Liver (tissue), 9 donors: ENCODE results near the gene AKAP5. TPM values are rescaled to one million over a fixed set of nuclear protein-coding genes. Genes with fewer than 3 reads are reported as not detected.

Experiments
- DNase-seq: peaks from one replicate; pipeline ENCODE4 v3.0.0-alpha.2; 2017; ENCODE audit warnings: low spot score
- H3K27ac ChIP-seq, 2 donors: one replicate each; pipeline ENCODE4 v1.7.0; 2013; ENCODE audit warnings: inconsistent platforms in 2 of 2, low read length in 2 of 2, control low read depth in 1 of 2, low read depth in 1 of 2, mild to moderate bottlenecking in 1 of 2
- H3K27me3 ChIP-seq, 4 donors: one replicate each; pipeline versions ENCODE4 v1.6.1 to v1.7.0; 2013; ENCODE audit warnings: low read length in 3 of 4, inconsistent platforms in 1 of 4, mild to moderate bottlenecking in 1 of 4, moderate library complexity in 1 of 4; ENCODE audit not compliant: control insufficient read depth in 4 of 4, insufficient read depth in 4 of 4
- H3K36me3 ChIP-seq, 4 donors: one replicate each; pipeline versions ENCODE4 v1.6.1 to v1.7.0; 2013; ENCODE audit warnings: low read length in 3 of 4, mild to moderate bottlenecking in 3 of 4, low read depth in 1 of 4, moderate library complexity in 1 of 4; ENCODE audit not compliant: control insufficient read depth in 4 of 4, insufficient read depth in 3 of 4
- H3K4me1 ChIP-seq, 4 donors: one replicate each; pipeline versions ENCODE4 v1.6.1 to v1.7.0; 2013; ENCODE audit warnings: low read length in 3 of 4, mild to moderate bottlenecking in 3 of 4, moderate library complexity in 1 of 4; ENCODE audit not compliant: control insufficient read depth in 4 of 4, insufficient read depth in 4 of 4
- H3K4me3 ChIP-seq, 3 donors: one replicate each; pipeline versions ENCODE4 v1.6.1 to v1.7.0; 2013; ENCODE audit warnings: low read length in 3 of 3, control low read depth in 1 of 3, low read depth in 1 of 3, mild to moderate bottlenecking in 1 of 3
- H3K9ac ChIP-seq, 2 donors: one replicate each; pipeline ENCODE4 v1.7.0; 2013; ENCODE audit warnings: low read length in 2 of 2, mild to moderate bottlenecking in 2 of 2, moderate library complexity in 2 of 2, control low read depth in 1 of 2, low read depth in 1 of 2
- H3K9me3 ChIP-seq, 4 donors: one replicate each; pipeline versions ENCODE4 v1.6.1 to v1.7.0; 2013; ENCODE audit warnings: low read length in 3 of 4; ENCODE audit not compliant: control insufficient read depth in 4 of 4
- EGR1 ChIP-seq, 2 donors: IDR thresholded peaks; 2 replicates each; pipeline ENCODE4 v1.6.1; 2016 to 2018; ENCODE audit warnings: antibody characterized with exemption in 2 of 2, low read depth in 2 of 2
- FOXA2 ChIP-seq: IDR thresholded peaks from 2 replicates; pipeline ENCODE4 v1.6.1; 2016; ENCODE audit warnings: antibody characterized with exemption
- GABPA ChIP-seq, 2 donors: IDR thresholded peaks in 1 of 2; conservative IDR thresholded peaks in 1 of 2; 2 replicates each; pipeline ENCODE4 v1.6.1; 2016; ENCODE audit warnings: antibody characterized with exemption in 2 of 2, mild to moderate bottlenecking in 1 of 2, moderate library complexity in 1 of 2
- HNF4A ChIP-seq, 2 donors: conservative IDR thresholded peaks; 2 replicates each; pipeline ENCODE4 v1.6.1; 2016; ENCODE audit warnings: antibody characterized with exemption in 2 of 2, mild to moderate bottlenecking in 2 of 2
- JUND ChIP-seq, 2 donors: IDR thresholded peaks; 2 replicates each; pipeline ENCODE4 v1.6.1; 2016; ENCODE audit warnings: antibody characterized with exemption in 2 of 2
- MAX ChIP-seq: IDR thresholded peaks from 2 replicates; pipeline ENCODE4 v1.6.1; 2016; ENCODE audit warnings: antibody characterized with exemption
- REST ChIP-seq: IDR thresholded peaks from 2 replicates; pipeline ENCODE4 v1.6.1; 2016; ENCODE audit warnings: antibody characterized with exemption, mild to moderate bottlenecking
- RXRA ChIP-seq, 2 donors: IDR thresholded peaks; 2 replicates each; pipeline ENCODE4 v1.6.1; 2017 to 2018; ENCODE audit warnings: antibody characterized with exemption in 2 of 2, mild to moderate bottlenecking in 1 of 2
- SP1 ChIP-seq: IDR thresholded peaks from 2 replicates; pipeline ENCODE4 v1.6.1; 2018; ENCODE audit warnings: antibody characterized with exemption, mild to moderate bottlenecking
- YY1 ChIP-seq: IDR thresholded peaks from 2 replicates; pipeline ENCODE4 v1.6.1; 2016; ENCODE audit warnings: antibody characterized with exemption, mild to moderate bottlenecking
- WGBS: extraction: QIAGEN DNeasy Blood & Tissue Kit; methylation state at CpG from one replicate; pipeline ENCODE4 v1.1.7; 2013; 5-methylcytosine and 5-hydroxymethylcytosine counted together
- polyA plus RNA-seq, 2 donors: library from polyadenylated mRNA; stranded (reverse) in 1 of 2; unstranded in 1 of 2; fragments of 200-250 nt in 1 of 2; fragments of >200 nt in 1 of 2; fragmentation: Nextera tagmentation in 1 of 2; extraction: Ambion mirVana in 1 of 2; gene quantifications; one replicate each; pipeline versions ENCODE4 v1.2.1 to v1.2.3, GENCODE V29; 2013 to 2015
- total RNA-seq, 2 donors: library from RNA; depleted of rRNA; stranded (reverse); fragments of >200 nt; gene quantifications; one replicate each; pipeline ENCODE4 v1.2.3, GENCODE V29; 2014
- TF ChIP-seq, protein P1 (sequence below): fragments of 150-350 bp; IDR thresholded peaks from 2 replicates; pipeline ENCODE4 v1.5.1; 2017; ENCODE audit warnings: improper control_type of control experiment, low read depth, low read length; ENCODE audit not compliant: missing input control
- TF ChIP-seq, protein P2 (sequence below): IDR thresholded peaks from 2 replicates; pipeline ENCODE4 v1.6.1; 2016; ENCODE audit warnings: antibody characterized with exemption
- donor health status: healthy.
- donor health status: healthy.
- donor health status: healthy.
- donor health status: healthy.
- donor health status: healthy.

AKAP5 gene
- total and polyA plus RNA-seq, 4 donors: 0.07 to 2.3 (median 0.27) TPM

DNA sequence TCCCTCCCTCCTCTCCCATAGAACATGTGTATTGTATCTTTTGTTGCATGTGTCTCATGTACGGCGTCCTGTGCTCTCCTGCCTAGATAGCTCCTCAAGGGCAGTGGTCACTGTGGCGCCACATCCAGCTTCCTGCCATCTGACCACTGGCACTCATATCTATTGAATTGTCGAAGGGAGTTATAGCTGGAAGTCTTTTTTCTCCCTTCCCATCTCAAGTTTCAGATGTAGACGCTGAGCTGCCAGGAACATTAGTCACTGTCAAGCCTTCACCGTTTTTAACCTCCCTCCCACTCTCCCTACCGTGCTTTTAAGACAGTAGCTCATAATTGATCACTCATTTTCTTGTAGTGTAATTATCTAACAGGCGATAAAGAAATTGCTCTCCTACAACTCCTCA is 44.1 kb upstream of the AKAP5 start:
- no peaks in the 10 kb centered on the region for H3K27me3 ChIP-seq
- no peak overlapping the region for H3K9ac ChIP-seq
- H3K36me3 ChIP-seq: peaks cover 16 to 84% (median 81%) of the 10 kb centered on the region in 4 donors
- H3K4me3 ChIP-seq: no peak overlapping the region
- no peaks in the 10 kb centered on the region for H3K4me1 ChIP-seq
- no peak for DNase-seq
- H3K27ac ChIP-seq: no peak overlapping the region
- H3K9me3 ChIP-seq: no peaks in the 10 kb centered on the region
- WGBS: 75% methylated on average over 8 of the region's 8 CpGs
- no peak for TF ChIP-seq YY1

DNA sequence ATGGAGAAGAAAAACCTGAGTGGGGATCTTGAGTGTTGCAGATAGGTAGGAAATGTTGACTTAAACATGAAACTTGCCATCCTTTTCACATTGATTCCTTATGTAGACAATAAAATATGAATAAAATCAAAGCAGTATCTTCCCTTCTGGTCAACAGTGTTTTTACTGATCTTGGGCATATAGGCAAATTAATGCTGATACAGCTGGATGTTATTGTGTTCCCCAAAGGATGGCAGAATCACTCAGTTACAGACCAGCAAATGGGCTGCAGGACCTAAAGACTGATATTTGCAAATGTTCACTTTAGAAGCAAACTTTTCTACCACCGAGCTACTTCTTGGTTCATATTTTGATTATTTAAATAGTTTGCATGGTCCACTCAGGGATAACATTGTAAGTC is 43.3 kb upstream of the AKAP5 start:
- Histone ChIP-seq H3K4me3 (no peak overlapping the region), H3K9me3 (no peaks in the 10 kb centered on the region), H3K27me3 (no peaks in the 10 kb centered on the region), H3K36me3 (peaks cover 15 to 84% (median 78%) of the 10 kb centered on the region in 4 donors), H3K4me1 (no peaks in the 10 kb centered on the region), H3K9ac (no peak overlapping the region), H3K27ac (no peak overlapping the region)
- WGBS: 93% methylated on average over 1 of the region's 1 CpG
- TF ChIP-seq RXRA (IDR thresholded peaks at IDR 0.05): no peak
- TF ChIP-seq, protein P1, sequence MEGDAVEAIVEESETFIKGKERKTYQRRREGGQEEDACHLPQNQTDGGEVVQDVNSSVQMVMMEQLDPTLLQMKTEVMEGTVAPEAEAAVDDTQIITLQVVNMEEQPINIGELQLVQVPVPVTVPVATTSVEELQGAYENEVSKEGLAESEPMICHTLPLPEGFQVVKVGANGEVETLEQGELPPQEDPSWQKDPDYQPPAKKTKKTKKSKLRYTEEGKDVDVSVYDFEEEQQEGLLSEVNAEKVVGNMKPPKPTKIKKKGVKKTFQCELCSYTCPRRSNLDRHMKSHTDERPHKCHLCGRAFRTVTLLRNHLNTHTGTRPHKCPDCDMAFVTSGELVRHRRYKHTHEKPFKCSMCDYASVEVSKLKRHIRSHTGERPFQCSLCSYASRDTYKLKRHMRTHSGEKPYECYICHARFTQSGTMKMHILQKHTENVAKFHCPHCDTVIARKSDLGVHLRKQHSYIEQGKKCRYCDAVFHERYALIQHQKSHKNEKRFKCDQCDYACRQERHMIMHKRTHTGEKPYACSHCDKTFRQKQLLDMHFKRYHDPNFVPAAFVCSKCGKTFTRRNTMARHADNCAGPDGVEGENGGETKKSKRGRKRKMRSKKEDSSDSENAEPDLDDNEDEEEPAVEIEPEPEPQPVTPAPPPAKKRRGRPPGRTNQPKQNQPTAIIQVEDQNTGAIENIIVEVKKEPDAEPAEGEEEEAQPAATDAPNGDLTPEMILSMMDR: no peak
- no peak for TF ChIP-seq MAX
- no peak for TF ChIP-seq SP1
- TF ChIP-seq YY1: no peak
- no peak for TF ChIP-seq FOXA2
- DNase-seq: no peak

- Histone ChIP-seq H3K27ac (no peak overlapping the region), H3K36me3 (peaks cover 12 to 84% (median 78%) of the 10 kb centered on the region in 4 donors), H3K9me3 (no peaks in the 10 kb centered on the region), H3K4me1 (no peaks in the 10 kb centered on the region), H3K27me3 (no peaks in the 10 kb centered on the region), H3K4me3 (no peak overlapping the region), H3K9ac (no peak overlapping the region)
- TF ChIP-seq GABPA (IDR thresholded peaks at IDR 0.05 in 1 of 2, conservative IDR thresholded peaks at IDR 0.05 in 1 of 2) (no peak), YY1 (no peak), FOXA2 (no peak), REST (no peak), HNF4A (conservative IDR thresholded peaks at IDR 0.05) (no peak), EGR1 (IDR thresholded peaks at IDR 0.05; ENCODE audit: low read depth in 2 of 2) (no peak), JUND (IDR thresholded peaks at IDR 0.05) (no peak)
- TF ChIP-seq, protein P2, sequence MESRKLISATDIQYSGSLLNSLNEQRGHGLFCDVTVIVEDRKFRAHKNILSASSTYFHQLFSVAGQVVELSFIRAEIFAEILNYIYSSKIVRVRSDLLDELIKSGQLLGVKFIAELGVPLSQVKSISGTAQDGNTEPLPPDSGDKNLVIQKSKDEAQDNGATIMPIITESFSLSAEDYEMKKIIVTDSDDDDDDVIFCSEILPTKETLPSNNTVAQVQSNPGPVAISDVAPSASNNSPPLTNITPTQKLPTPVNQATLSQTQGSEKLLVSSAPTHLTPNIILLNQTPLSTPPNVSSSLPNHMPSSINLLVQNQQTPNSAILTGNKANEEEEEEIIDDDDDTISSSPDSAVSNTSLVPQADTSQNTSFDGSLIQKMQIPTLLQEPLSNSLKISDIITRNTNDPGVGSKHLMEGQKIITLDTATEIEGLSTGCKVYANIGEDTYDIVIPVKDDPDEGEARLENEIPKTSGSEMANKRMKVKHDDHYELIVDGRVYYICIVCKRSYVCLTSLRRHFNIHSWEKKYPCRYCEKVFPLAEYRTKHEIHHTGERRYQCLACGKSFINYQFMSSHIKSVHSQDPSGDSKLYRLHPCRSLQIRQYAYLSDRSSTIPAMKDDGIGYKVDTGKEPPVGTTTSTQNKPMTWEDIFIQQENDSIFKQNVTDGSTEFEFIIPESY: no peak
- no peak for DNase-seq
- 95% methylated on average over 7 of the region's 7 CpGs for WGBS
Measured at GRCh38 chr14:64422756-64423155, 42.5 kb upstream of the AKAP5 start.
